ENCODE data around the gene CDH4. TPM values are rescaled to one million over a fixed set of nuclear protein-coding genes. Genes with fewer than 3 reads are reported as not detected.

Gene CDH4
- total and polyA plus RNA-seq, 8 donors, result under 0.01 to 2.2 (median 0.11) TPM; not detected in 2

DNA sequence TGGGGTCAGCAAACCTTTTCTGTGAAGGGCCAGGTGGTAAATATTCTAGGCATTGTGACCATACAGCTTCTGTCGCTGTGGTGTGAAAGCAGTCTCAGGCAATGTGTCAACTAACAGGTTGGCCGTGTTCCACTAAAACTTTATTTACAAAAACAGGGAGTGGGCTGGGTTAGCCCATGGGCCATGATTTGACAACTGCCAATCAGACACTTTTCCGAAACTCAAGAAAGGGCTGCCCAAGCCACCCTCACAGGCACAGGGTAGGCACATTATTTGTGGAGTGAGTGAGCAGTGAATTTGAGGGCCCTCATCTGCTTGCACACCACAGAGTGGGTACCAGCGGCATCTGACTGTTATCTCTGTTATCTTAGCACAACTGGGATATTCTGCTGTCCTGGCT lies 523.4 kb downstream of the CDH4 start:
- Histone ChIP-seq H3K4me1 (no peaks in the 10 kb centered on the region), H3K27ac (no peak overlapping the region), H3K4me3 (no peak overlapping the region), H3K9me3 (peaks cover 0 to 8% (median 4%) of the 10 kb centered on the region in 4 donors), H3K36me3 (no peaks in the 10 kb centered on the region), H3K27me3 (peaks cover 0 to 44% (median 0%) of the 10 kb centered on the region in 3 donors)
- no peak for DNase-seq
- intact Hi-C loops (cut with DNase I; ENCODE audit: low total_unique reads), result no loop called here
- WGBS, 5 donors, result 56 to 67% (median 66%) methylated on average over 2 to 4 of the region's 4 CpGs
- TF ChIP-seq EP300 (IDR thresholded peaks at IDR 0.05), result no peak
- TF ChIP-seq, protein P1, sequence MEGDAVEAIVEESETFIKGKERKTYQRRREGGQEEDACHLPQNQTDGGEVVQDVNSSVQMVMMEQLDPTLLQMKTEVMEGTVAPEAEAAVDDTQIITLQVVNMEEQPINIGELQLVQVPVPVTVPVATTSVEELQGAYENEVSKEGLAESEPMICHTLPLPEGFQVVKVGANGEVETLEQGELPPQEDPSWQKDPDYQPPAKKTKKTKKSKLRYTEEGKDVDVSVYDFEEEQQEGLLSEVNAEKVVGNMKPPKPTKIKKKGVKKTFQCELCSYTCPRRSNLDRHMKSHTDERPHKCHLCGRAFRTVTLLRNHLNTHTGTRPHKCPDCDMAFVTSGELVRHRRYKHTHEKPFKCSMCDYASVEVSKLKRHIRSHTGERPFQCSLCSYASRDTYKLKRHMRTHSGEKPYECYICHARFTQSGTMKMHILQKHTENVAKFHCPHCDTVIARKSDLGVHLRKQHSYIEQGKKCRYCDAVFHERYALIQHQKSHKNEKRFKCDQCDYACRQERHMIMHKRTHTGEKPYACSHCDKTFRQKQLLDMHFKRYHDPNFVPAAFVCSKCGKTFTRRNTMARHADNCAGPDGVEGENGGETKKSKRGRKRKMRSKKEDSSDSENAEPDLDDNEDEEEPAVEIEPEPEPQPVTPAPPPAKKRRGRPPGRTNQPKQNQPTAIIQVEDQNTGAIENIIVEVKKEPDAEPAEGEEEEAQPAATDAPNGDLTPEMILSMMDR (IDR thresholded peaks at IDR 0.05), result no peak
- no peak for TF ChIP-seq POLR2A (IDR thresholded peaks at IDR 0.05)
- TF ChIP-seq POLR2AphosphoS5 (IDR thresholded peaks at IDR 0.05), result no peak

DNA sequence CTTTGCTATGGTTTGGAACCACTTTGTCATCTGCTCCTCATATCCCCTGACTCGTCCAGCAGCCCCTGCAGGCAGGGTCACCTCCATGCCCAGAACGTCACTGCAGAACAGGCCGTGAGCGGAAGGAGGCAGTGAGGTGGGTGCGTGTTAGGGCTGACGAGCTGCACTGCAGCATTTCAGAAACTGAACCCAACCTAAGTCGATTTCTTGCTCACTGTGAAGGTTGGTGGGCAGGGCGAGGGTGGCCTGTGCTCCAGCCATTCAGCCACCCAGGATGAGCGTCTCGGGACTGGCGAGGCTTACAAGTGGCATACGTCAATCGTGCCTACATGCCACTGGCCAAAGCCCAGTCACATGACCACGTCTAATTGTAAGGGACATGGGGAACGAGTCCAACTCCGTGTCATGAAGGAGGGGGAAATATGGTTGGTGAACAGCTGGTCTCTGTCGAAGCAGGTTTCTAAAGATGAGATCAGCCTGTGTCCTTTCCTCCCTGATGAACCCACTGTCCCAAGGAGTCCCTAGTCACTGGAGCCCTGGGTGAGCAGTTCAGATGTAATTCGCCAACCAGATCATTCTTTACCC lies 524.5 kb downstream of the CDH4 start:
- Histone ChIP-seq H3K9me3 (peaks cover 0 to 19% (median 15%) of the 10 kb centered on the region in 4 donors), H3K27ac (no peak overlapping the region), H3K4me3 (no peak overlapping the region), H3K36me3 (no peaks in the 10 kb centered on the region), H3K27me3 (peaks cover 0 to 44% (median 0%) of the 10 kb centered on the region in 3 donors), H3K4me1 (no peaks in the 10 kb centered on the region)
- no peak for DNase-seq
- WGBS, 5 donors, result 70 to 79% (median 73%) methylated on average over 18 of the region's 18 CpGs
- intact Hi-C loops (cut with DNase I; ENCODE audit: low total_unique reads), result no loop called here
- TF ChIP-seq POLR2A (IDR thresholded peaks at IDR 0.05) (no peak), POLR2AphosphoS5 (IDR thresholded peaks at IDR 0.05) (no peak), EP300 (IDR thresholded peaks at IDR 0.05) (no peak)
- TF ChIP-seq, protein P1 (IDR thresholded peaks at IDR 0.05), result no peak

DNA sequence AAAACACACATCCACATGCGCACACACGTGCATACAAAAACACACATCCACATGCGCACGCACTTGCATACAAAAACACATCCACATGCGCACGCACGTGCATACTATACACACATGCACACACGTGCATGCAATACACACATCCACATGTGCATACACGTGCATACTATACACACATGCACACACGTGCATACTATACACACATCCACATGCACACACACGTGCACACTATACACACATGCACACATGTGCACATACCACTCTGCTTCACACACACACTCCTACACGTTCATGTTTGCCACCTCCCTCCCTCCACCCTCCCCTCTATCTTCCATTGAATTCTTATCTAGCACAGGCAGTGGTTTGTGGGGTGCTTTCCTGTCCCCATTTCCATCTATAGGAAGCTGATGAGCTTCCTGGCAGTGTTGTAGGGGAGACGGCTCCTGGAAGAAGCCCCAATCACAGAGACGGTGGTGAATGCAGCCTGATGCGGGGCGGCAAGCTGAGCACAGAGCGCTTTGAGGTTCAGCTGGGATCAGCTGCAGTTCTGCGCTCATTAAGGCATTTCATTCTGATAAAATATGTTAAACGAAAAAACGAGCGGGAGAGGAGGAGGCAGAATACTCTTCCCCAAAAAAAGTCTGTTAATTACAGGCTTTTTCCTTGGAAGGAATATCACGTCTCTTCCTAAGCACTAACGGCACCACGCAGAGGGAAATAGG lies 525.9 kb downstream of the CDH4 start:
- Histone ChIP-seq H3K27ac (no peak overlapping the region), H3K4me1 (no peaks in the 10 kb centered on the region), H3K36me3 (no peaks in the 10 kb centered on the region), H3K27me3 (peaks cover 0 to 40% (median 0%) of the 10 kb centered on the region in 3 donors), H3K9me3 (peaks cover 0 to 29% (median 26%) of the 10 kb centered on the region in 4 donors), H3K4me3 (no peak overlapping the region)
- DNase-seq, result no peak
- WGBS, 5 donors, result 79 to 82% (median 79%) methylated on average over 24 of the region's 24 CpGs
- intact Hi-C loops (cut with DNase I; ENCODE audit: low total_unique reads), result no loop called here
- TF ChIP-seq EP300 (IDR thresholded peaks at IDR 0.05) (no peak), POLR2A (IDR thresholded peaks at IDR 0.05) (no peak), POLR2AphosphoS5 (IDR thresholded peaks at IDR 0.05) (no peak)
- TF ChIP-seq, protein P1 (IDR thresholded peaks at IDR 0.05), result no peak

DNA sequence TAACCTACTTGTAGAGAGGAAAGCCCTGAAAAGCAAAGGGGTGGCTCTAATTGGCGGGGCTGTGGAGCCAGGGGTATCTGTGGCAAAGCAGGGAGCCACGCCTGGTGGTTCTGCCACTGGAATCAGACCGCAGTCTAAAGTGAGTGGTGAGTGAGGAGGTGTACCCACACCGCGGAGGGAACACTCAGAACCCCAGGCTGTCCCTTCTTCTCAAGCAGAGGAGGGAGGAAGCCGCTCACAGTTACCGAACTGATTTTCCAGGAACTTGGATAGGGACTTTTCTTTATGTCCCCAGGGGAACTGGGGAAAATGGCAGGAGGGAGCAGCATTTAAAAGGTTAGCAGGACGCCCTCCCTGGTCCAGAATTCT lies 526.4 kb downstream of the CDH4 start:
- Histone ChIP-seq H3K9me3 (peaks cover 0 to 29% (median 26%) of the 10 kb centered on the region in 4 donors), H3K36me3 (no peaks in the 10 kb centered on the region), H3K27me3 (peaks cover 0 to 35% (median 0%) of the 10 kb centered on the region in 3 donors), H3K4me1 (no peaks in the 10 kb centered on the region), H3K27ac (no peak overlapping the region), H3K4me3 (no peak overlapping the region)
- TF ChIP-seq EP300 (IDR thresholded peaks at IDR 0.05), result no peak
- TF ChIP-seq POLR2A (IDR thresholded peaks at IDR 0.05), result no peak
- no peak for TF ChIP-seq POLR2AphosphoS5 (IDR thresholded peaks at IDR 0.05)
- TF ChIP-seq, protein P1 (IDR thresholded peaks at IDR 0.05), result no peak
- DNase-seq, result no peak
- WGBS, 5 donors, result 75 to 84% (median 81%) methylated on average over 8 of the region's 8 CpGs
- intact Hi-C loops (cut with DNase I; ENCODE audit: low total_unique reads), result no loop called here
